Measurements from ENCODE around the gene CATSPERE. TPM values are rescaled to one million over a fixed set of nuclear protein-coding genes. Genes with fewer than 3 reads are reported as not detected.

The CATSPERE gene
- 1 to 10 TPM in 6 of 9 donors, under 1 TPM in 3; 0.18 to 2.6 (median 1.2) TPM for total RNA-seq
- polyA plus RNA-seq, result 1 to 10 TPM in 1 of 3 donors, under 1 TPM in 2; 0.88 to 1.7 (median 0.91) TPM
- long read RNA-seq, donor 1, result 0 reads
- long read RNA-seq, donor 2, result 0 reads
- long read RNA-seq, donor 3, result 0 reads
- long read RNA-seq, donor 4, partial matches to known transcripts, result 0 of 1 reads
- long read RNA-seq, donor 4, other reads (novel, unspliced or antisense), result 1 of 1 reads
- long read RNA-seq, donor 5, partial matches to known transcripts, result 0 of 3 reads
- long read RNA-seq, donor 5, other reads (novel, unspliced or antisense), result 3 of 3 reads
- long read RNA-seq, donor 6, partial matches to known transcripts, result 0 of 1 reads
- long read RNA-seq, donor 6, other reads (novel, unspliced or antisense), result 1 of 1 reads
- long read RNA-seq, donor 7, result 0 reads
- long read RNA-seq, donor 8, result 0 reads
- long read RNA-seq, donor 9, result 0 reads
- long read RNA-seq, donor 10, result 0 reads

GRCh38 chr1:244461245-244462071 is at the start of gene CATSPERE:
Gene CATSPERE, plus strand, starts transcription at chr1:244461273. Its CDS starts 157 bp downstream, at chr1:244461430.
- 14 to 27% (median 21%) methylated on average over 33 to 61 of the region's 61 CpGs for WGBS, 4 donors

GRCh38 chr1:244412176-244412575 is 48.9 kb upstream of the CATSPERE start:
- 94 to 96% (median 95%) methylated on average over 5 of the region's 5 CpGs for WGBS, 4 donors
- Histone ChIP-seq H3K9me3 (replicated peaks in 1 of 3) (no peaks in the 10 kb centered on the region), H3K27ac (no peak overlapping the region), H3K4me3 (no peak overlapping the region), H3K4me1 (replicated peaks in 1 of 2) (no peaks in the 10 kb centered on the region), H3K27me3 (no peaks in the 10 kb centered on the region), H3K36me3 (replicated peaks in 1 of 2) (peaks cover 0 to 49% of the 10 kb centered on the region in 2 donors)
- TF ChIP-seq CTCF (IDR thresholded peaks at IDR 0.05), result no peak
- no peak for TF ChIP-seq POLR2A (IDR thresholded peaks at IDR 0.05)
- intact Hi-C loops (cut with DNase I), result no loop called here
- DNase-seq, result no peak

More at GRCh38 chr1:244461245-244462071, at the start of gene CATSPERE:
- H3K27me3 ChIP-seq, result no peaks in the 10 kb centered on the region
- H3K4me3 ChIP-seq, result peak within 1 kb of the TSS; percentile 17 to 64 (median 53)
- H3K9me3 ChIP-seq (replicated peaks in 1 of 3), result no peaks in the 10 kb centered on the region
- intact Hi-C loops (cut with DNase I), result no loop called here
- H3K27ac ChIP-seq, result peak within 1 kb of the TSS; percentile 4 to 91 (median 87)
- DNase-seq, result peak; percentile 89 to 93 (median 91)
- no peak for TF ChIP-seq CTCF (IDR thresholded peaks at IDR 0.05)
- TF ChIP-seq POLR2A (IDR thresholded peaks at IDR 0.05), result peak; percentile 84 to 92
- peaks cover 0 to 4% of the 10 kb centered on the region in 2 donors for H3K4me1 ChIP-seq (replicated peaks in 1 of 2)
- H3K36me3 ChIP-seq (replicated peaks in 1 of 2), result no peaks in the 10 kb centered on the region

- intact Hi-C loops (cut with DNase I), result no loop called here
- no peak overlapping the region for H3K27ac ChIP-seq
- no peaks in the 10 kb centered on the region for H3K27me3 ChIP-seq
- TF ChIP-seq CTCF (IDR thresholded peaks at IDR 0.05) (no peak), POLR2A (IDR thresholded peaks at IDR 0.05) (no peak)
- no peak for DNase-seq
- 93 to 98% (median 96%) methylated on average over 3 of the region's 3 CpGs for WGBS, 4 donors
- H3K9me3 ChIP-seq (replicated peaks in 1 of 3), result no peaks in the 10 kb centered on the region
- peaks cover 0 to 58% of the 10 kb centered on the region in 2 donors for H3K36me3 ChIP-seq (replicated peaks in 1 of 2)
- H3K4me3 ChIP-seq, result no peak overlapping the region
- no peaks in the 10 kb centered on the region for H3K4me1 ChIP-seq (replicated peaks in 1 of 2)
These were observed 47.3 kb upstream of the CATSPERE start for GRCh38 chr1:244413736-244414135.

GRCh38 chr1:244414543-244414942 is 46.5 kb upstream of the CATSPERE start:
- no peaks in the 10 kb centered on the region for H3K9me3 ChIP-seq (replicated peaks in 1 of 3)
- intact Hi-C loops (cut with DNase I), result no loop called here
- no peak overlapping the region for H3K4me3 ChIP-seq
- H3K27ac ChIP-seq, result no peak overlapping the region
- DNase-seq, result no peak
- H3K36me3 ChIP-seq (replicated peaks in 1 of 2), result peaks cover 0 to 64% of the 10 kb centered on the region in 2 donors
- H3K4me1 ChIP-seq (replicated peaks in 1 of 2), result no peaks in the 10 kb centered on the region
- WGBS, 4 donors, result 95 to 100% (median 96%) methylated on average over 1 of the region's 1 CpG; no CpG with 5 or more reads in 1 of the 4 donors
- H3K27me3 ChIP-seq, result no peaks in the 10 kb centered on the region
- no peak for TF ChIP-seq CTCF (IDR thresholded peaks at IDR 0.05)

Data from adrenal gland (tissue), 19 donors.